Heart left ventricle (tissue), 13 donors: ENCODE data around the gene TOR4A.

Source experiments
- CTCF ChIP-seq, 12 donors: fragments of 200-600 bp; sonication (generic) in 4 of 12; IDR thresholded peaks; one replicate each; pipeline versions ENCODE4 v1.5.0 to v1.8.0; 2018 to 2022; ENCODE audit warnings: antibody characterized with exemption in 12 of 12, mild to moderate bottlenecking in 5 of 12
- POLR2A ChIP-seq, 2 donors: fragments of 450-650 bp; IDR thresholded peaks; one replicate each; pipeline ENCODE4 v1.6.1; 2017; ENCODE audit warnings: antibody characterized with exemption in 2 of 2, mild to moderate bottlenecking in 2 of 2, moderate library complexity in 2 of 2
- donor health status: ischemic (EF 13 %, LVEDD 7.1; RV severe dilation, severe dysfunction).
- donor health status: DM: no; HTN: yes; CAD: no.
- donor health status: DM: no; HTN: no; CAD: no.
- donor health status: ischemic (EF 25% LVEDD 6.9; RV normal size, moderate dysfunction).
- donor health status: ischemic (EF 25% LVEDD 5.7; RV mildly dilated, moderate dysfunction).
- donor health status: ischemic (EF 35%, LVEDD 5.7; RV mildly dilated, moderate dysfunction).
- donor health status: nonischemic (EF 11% LVEDD 7.7; RV severe dilation, severe dysfunction).
- donor health status: DM: yes; HTN: yes; CAD: no.
- donor health status: PGD.
- donor health status: ischemic (EF 29% LVEDD 5.4; RV normal size, mild dysfunction).
- donor health status: nonischemic (EF 23%, LVEDD 6.1; RV moderate dilation, normal function).

GRCh38 chr9:137281345-137282116 lies 4.0 kb downstream of the TOR4A start:
- TF ChIP-seq CTCF (IDR thresholded peaks at IDR 0.05) = no peak
- no peak for TF ChIP-seq POLR2A (IDR thresholded peaks at IDR 0.05)
